ENCODE results near the gene CLMP. TPM values are rescaled to one million over a fixed set of nuclear protein-coding genes. Genes with fewer than 3 reads are reported as not detected.

The CLMP gene
- total RNA-seq, 1 experiment from 2014 or later, result 5.4 TPM

DNA sequence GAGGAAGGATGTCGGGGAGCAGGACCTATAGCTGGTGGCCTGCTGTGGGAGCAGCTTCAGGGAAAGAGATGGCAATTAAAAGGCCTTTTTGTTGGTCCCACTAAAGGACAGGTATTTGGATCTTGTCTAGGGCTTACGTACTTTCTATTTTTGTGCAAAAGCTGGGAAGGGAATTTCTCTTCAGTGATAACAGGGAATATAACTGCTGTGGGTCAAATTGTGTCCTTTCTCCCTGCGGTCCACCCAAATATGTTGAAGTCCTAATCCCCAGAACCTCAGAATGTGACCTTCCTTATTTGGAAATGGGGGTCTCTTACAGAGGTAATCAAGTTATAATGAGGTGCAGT is 147.1 kb downstream of the CLMP start:
- DNase-seq, result no peak
- no peak overlapping the region for H2AFZ ChIP-seq
- no peak overlapping the region for H3K4me3 ChIP-seq
- H3K27ac ChIP-seq, result no peak overlapping the region
- no peaks in the 10 kb centered on the region; the same call in 1 of the 2 replicates for H3F3A ChIP-seq (ENCODE audit: insufficient read depth, low read depth)
- no peaks in the 10 kb centered on the region for H3K9me3 ChIP-seq (ENCODE audit: insufficient read depth, low read depth)
- CTCF ChIA-PET, result interaction anchor here (0.6 kb wide), 1 partner anchor 27 kb away, joined by 4 read pairs; no protein-coding TSS in a partner anchor
- H3K27me3 ChIP-seq (ENCODE audit: insufficient read depth, low read depth), result no peaks in the 10 kb centered on the region
- POLR2A ChIA-PET (ENCODE audit: unreplicated experiment), result interaction anchor here (0.6 kb wide), 1 partner anchor 387 kb away, joined by 3 read pairs; no protein-coding TSS in a partner anchor
- H3K36me3 ChIP-seq (ENCODE audit: low read depth), result no peaks in the 10 kb centered on the region
- no TSS peak for BruUV-seq (replicated peaks)
- TF ChIP-seq CTCF (conservative IDR thresholded peaks at IDR 0.05), result no peak
- TF ChIP-seq EZH2 (IDR thresholded peaks at IDR 0.05; ENCODE audit: low read depth), result no peak
- intact Hi-C loops (cut with micrococcal nuclease; ENCODE audit: unreplicated experiment), result no loop called here
- H4K20me1 ChIP-seq (ENCODE audit: insufficient read depth), result no peaks in the 10 kb centered on the region
- H3K4me1 ChIP-seq (replicated peaks; ENCODE audit: insufficient read depth), result no peaks in the 10 kb centered on the region
- H3K4me2 ChIP-seq, result no peak overlapping the region
- H3K9me2 ChIP-seq (ENCODE audit: insufficient read depth), result no peaks in the 10 kb centered on the region
- no peaks in the 10 kb centered on the region for H3K79me2 ChIP-seq (ENCODE audit: low read depth)

GRCh38 chr11:123047266-123047946 is 147.6 kb downstream of the CLMP start:
- H4K20me1 ChIP-seq (ENCODE audit: insufficient read depth), result no peaks in the 10 kb centered on the region
- no peaks in the 10 kb centered on the region for H3K36me3 ChIP-seq (ENCODE audit: low read depth)
- TF ChIP-seq EZH2 (IDR thresholded peaks at IDR 0.05; ENCODE audit: low read depth) (no peak), CTCF (conservative IDR thresholded peaks at IDR 0.05) (no peak)
- H2AFZ ChIP-seq, result no peak overlapping the region
- ChIA-PET CTCF (no interaction called here), POLR2A (ENCODE audit: unreplicated experiment) (interaction anchor here (0.6 kb wide), 1 partner anchor 387 kb away, joined by 3 read pairs; no protein-coding TSS in a partner anchor)
- H3F3A ChIP-seq (ENCODE audit: insufficient read depth, low read depth), result no peaks in the 10 kb centered on the region
- H3K9me2 ChIP-seq (ENCODE audit: insufficient read depth), result no peaks in the 10 kb centered on the region
- no peaks in the 10 kb centered on the region for H3K4me1 ChIP-seq (replicated peaks; ENCODE audit: insufficient read depth)
- no peak overlapping the region for H3K4me2 ChIP-seq
- no peak overlapping the region for H3K4me3 ChIP-seq
- H3K9me3 ChIP-seq (ENCODE audit: insufficient read depth, low read depth), result no peaks in the 10 kb centered on the region
- no peaks in the 10 kb centered on the region for H3K79me2 ChIP-seq (ENCODE audit: low read depth)
- no peak overlapping the region for H3K27ac ChIP-seq
- no TSS peak for BruUV-seq (replicated peaks)
- no peak for DNase-seq
- H3K27me3 ChIP-seq (ENCODE audit: insufficient read depth, low read depth), result no peaks in the 10 kb centered on the region
- intact Hi-C loops (cut with micrococcal nuclease; ENCODE audit: unreplicated experiment), result no loop called here

GRCh38 chr11:123046473-123047259 is 148.4 kb downstream of the CLMP start:
- DNase-seq, result no peak
- CTCF ChIA-PET, result interaction anchor here (0.6 kb wide), 1 partner anchor 539 kb away, joined by 16 read pairs; no protein-coding TSS in a partner anchor
- no peak overlapping the region for H3K4me3 ChIP-seq
- POLR2A ChIA-PET (ENCODE audit: unreplicated experiment), result no interaction called here
- intact Hi-C loops (cut with micrococcal nuclease; ENCODE audit: unreplicated experiment), result no loop called here
- no peaks in the 10 kb centered on the region for H3K4me1 ChIP-seq (replicated peaks; ENCODE audit: insufficient read depth)
- H3K79me2 ChIP-seq (ENCODE audit: low read depth), result no peaks in the 10 kb centered on the region
- H3K4me2 ChIP-seq, result no peak overlapping the region
- H3K27me3 ChIP-seq (ENCODE audit: insufficient read depth, low read depth), result no peaks in the 10 kb centered on the region
- H3K9me3 ChIP-seq (ENCODE audit: insufficient read depth, low read depth), result no peaks in the 10 kb centered on the region
- H2AFZ ChIP-seq, result no peak overlapping the region
- H3F3A ChIP-seq (ENCODE audit: insufficient read depth, low read depth), result no peaks in the 10 kb centered on the region
- no peak overlapping the region for H3K27ac ChIP-seq
- no peaks in the 10 kb centered on the region for H4K20me1 ChIP-seq (ENCODE audit: insufficient read depth)
- no peaks in the 10 kb centered on the region for H3K36me3 ChIP-seq (ENCODE audit: low read depth)
- TF ChIP-seq CTCF (conservative IDR thresholded peaks at IDR 0.05), result no peak
- TF ChIP-seq EZH2 (IDR thresholded peaks at IDR 0.05; ENCODE audit: low read depth), result no peak
- no peaks in the 10 kb centered on the region for H3K9me2 ChIP-seq (ENCODE audit: insufficient read depth)
- no TSS peak for BruUV-seq (replicated peaks)
